Measurements from ENCODE around the gene MEIS2. TPM values are rescaled to one million over a fixed set of nuclear protein-coding genes. Genes with fewer than 3 reads are reported as not detected.
A peak's percentile ranks its signal among the peaks of the same experiment; 100 is the strongest.

The MEIS2 gene
- total and polyA plus RNA-seq, 2 experiments from 2014 or later, result 0.27 TPM; not detected in 1

DNA sequence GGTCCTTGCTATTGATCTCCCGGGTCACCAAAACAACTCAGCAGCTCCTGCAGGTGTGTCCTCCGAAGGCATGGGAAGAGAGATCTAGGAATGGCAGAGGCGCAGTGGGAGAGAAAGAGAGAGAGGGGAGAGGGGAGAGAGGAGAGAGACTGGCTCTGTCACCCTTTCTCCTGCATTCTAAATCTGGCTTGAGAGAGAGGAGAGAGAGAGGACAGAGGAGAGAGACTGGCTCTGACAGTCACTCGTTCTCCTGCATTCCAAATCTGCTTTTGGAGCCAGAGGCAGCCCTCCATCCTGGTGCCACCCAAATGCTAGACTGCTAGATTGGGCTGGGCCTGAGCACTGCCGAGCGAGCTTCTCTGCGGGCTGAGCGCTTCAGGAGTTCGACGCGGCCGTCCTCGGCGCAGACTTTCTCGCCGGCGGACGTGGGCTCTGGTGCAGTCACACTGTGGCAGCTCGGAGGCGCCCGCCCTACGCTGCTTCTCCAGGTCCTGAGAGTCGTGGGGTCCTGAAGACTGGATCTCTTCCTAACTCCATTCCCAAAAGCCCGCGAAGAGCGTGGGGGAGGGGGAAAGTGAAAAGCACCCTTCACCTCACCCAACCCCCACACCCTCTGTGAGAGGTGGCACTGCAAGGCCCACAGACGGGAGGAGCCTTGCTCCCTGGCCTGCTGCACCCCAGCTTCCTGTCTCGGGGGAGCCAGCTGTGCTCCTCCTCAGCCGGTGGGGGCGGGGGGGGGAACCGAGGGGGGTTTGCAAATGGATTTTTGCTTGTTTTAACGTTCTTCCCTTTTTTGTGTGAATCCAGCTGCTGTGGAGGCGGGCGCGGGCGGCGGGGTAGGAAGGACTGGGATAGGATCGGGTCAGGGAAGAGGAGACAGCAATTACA, 222.3 kb downstream of the MEIS2 start:
- Histone ChIP-seq H3K4me2 (peak overlapping the region; percentile 82), H3K27ac (ENCODE audit: low read depth) (no peak overlapping the region), H3K4me1 (ENCODE audit: insufficient read depth) (peaks cover 59% of the 10 kb centered on the region), H4K20me1 (replicated peaks; ENCODE audit: insufficient read depth) (peaks cover 11% of the 10 kb centered on the region; the same call in 1 of the 2 replicates), H3K4me3 (peak overlapping the region; percentile 62), H3K79me2 (replicated peaks; ENCODE audit: insufficient read depth) (no peaks in the 10 kb centered on the region), H3K9me2 (ENCODE audit: insufficient read depth) (no peaks in the 10 kb centered on the region), H3K27me3 (ENCODE audit: insufficient read depth) (peaks cover 85% of the 10 kb centered on the region), H3K36me3 (ENCODE audit: insufficient read depth) (no peaks in the 10 kb centered on the region), H3F3A (replicated peaks; ENCODE audit: low read depth) (peaks cover 34% of the 10 kb centered on the region; the same call in 1 of the 2 replicates), H2AFZ (peak overlapping the region; percentile 89)
- peak; percentile 57 for ATAC-seq
- peaks cover 60% of the 10 kb centered on the region for H3K27me3 Mint-ChIP-seq (ENCODE audit: insufficient read depth, low read depth, poor library complexity)
- H3K9me3 Mint-ChIP-seq, result no peaks in the 10 kb centered on the region
- peaks cover 50% of the 10 kb centered on the region for H3K4me1 Mint-ChIP-seq
- DNase-seq (ENCODE audit: low spot score), result peak; percentile 63
- H3K36me3 Mint-ChIP-seq (ENCODE audit: low read depth), result no peaks in the 10 kb centered on the region
- no peak overlapping the region for H3K27ac Mint-ChIP-seq
- TF ChIP-seq EZH2 (IDR thresholded peaks at IDR 0.05; ENCODE audit: low read depth, unreplicated experiment) (peak; percentile 74), ZNF114 (CRISPR knock-in tag; IDR thresholded peaks at IDR 0.05) (no peak)
- peak overlapping the region; percentile 75 for H3K4me3 Mint-ChIP-seq

DNA sequence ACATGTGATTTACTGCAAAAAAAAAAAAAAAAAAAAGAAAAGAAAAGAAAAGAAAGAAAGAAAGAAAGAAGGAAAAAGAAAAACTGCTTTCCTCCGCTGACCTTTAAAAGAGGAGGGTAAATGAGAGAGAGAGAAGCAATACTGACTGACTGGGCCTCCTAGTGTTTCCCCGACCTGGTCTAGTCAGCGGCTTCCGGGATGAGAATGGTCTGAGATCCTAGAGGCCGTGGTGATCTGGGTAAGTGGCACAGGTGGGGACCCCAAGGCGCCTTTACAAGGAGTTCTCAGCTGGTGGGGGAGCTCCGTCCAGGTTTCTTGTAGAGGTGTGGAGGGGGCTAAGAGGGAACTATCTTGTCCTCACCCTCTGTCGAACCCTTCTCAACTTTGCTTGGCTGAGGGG, 223.1 kb downstream of the MEIS2 start:
- Histone ChIP-seq H3K27ac (ENCODE audit: low read depth) (no peak overlapping the region), H2AFZ (peak overlapping the region; percentile 89; the same call in 1 of the 2 replicates), H3K79me2 (replicated peaks; ENCODE audit: insufficient read depth) (no peaks in the 10 kb centered on the region), H3K4me3 (peak overlapping the region; percentile 62), H3K9me2 (ENCODE audit: insufficient read depth) (no peaks in the 10 kb centered on the region), H3K27me3 (ENCODE audit: insufficient read depth) (peaks cover 77% of the 10 kb centered on the region), H4K20me1 (replicated peaks; ENCODE audit: insufficient read depth) (peaks cover 11% of the 10 kb centered on the region; the same call in 1 of the 2 replicates), H3F3A (replicated peaks; ENCODE audit: low read depth) (peaks cover 27% of the 10 kb centered on the region; the same call in 1 of the 2 replicates), H3K4me1 (ENCODE audit: insufficient read depth) (peaks cover 52% of the 10 kb centered on the region), H3K4me2 (peak overlapping the region; percentile 82), H3K36me3 (ENCODE audit: insufficient read depth) (no peaks in the 10 kb centered on the region)
- DNase-seq (ENCODE audit: low spot score), result peak; percentile 69
- Mint-ChIP-seq H3K4me3 (peak overlapping the region; percentile 75), H3K9me3 (no peaks in the 10 kb centered on the region), H3K4me1 (peaks cover 42% of the 10 kb centered on the region), H3K36me3 (ENCODE audit: low read depth) (no peaks in the 10 kb centered on the region), H3K27me3 (ENCODE audit: insufficient read depth, low read depth, poor library complexity) (peaks cover 53% of the 10 kb centered on the region), H3K27ac (no peak overlapping the region)
- TF ChIP-seq, protein P1, sequence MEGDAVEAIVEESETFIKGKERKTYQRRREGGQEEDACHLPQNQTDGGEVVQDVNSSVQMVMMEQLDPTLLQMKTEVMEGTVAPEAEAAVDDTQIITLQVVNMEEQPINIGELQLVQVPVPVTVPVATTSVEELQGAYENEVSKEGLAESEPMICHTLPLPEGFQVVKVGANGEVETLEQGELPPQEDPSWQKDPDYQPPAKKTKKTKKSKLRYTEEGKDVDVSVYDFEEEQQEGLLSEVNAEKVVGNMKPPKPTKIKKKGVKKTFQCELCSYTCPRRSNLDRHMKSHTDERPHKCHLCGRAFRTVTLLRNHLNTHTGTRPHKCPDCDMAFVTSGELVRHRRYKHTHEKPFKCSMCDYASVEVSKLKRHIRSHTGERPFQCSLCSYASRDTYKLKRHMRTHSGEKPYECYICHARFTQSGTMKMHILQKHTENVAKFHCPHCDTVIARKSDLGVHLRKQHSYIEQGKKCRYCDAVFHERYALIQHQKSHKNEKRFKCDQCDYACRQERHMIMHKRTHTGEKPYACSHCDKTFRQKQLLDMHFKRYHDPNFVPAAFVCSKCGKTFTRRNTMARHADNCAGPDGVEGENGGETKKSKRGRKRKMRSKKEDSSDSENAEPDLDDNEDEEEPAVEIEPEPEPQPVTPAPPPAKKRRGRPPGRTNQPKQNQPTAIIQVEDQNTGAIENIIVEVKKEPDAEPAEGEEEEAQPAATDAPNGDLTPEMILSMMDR (conservative IDR thresholded peaks at IDR 0.05; ENCODE audit: low read depth in 2 of 2), result peak in 1 of 2 experiments; percentile 13; a peak in 1 of 4 replicates
- no peak for TF ChIP-seq EZH2 (IDR thresholded peaks at IDR 0.05; ENCODE audit: low read depth, unreplicated experiment)
- TF ChIP-seq, protein P2, sequence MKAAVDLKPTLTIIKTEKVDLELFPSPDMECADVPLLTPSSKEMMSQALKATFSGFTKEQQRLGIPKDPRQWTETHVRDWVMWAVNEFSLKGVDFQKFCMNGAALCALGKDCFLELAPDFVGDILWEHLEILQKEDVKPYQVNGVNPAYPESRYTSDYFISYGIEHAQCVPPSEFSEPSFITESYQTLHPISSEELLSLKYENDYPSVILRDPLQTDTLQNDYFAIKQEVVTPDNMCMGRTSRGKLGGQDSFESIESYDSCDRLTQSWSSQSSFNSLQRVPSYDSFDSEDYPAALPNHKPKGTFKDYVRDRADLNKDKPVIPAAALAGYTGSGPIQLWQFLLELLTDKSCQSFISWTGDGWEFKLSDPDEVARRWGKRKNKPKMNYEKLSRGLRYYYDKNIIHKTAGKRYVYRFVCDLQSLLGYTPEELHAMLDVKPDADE (IDR thresholded peaks at IDR 0.05), result no peak
- TF ChIP-seq STAT1 (IDR thresholded peaks at IDR 0.05; ENCODE audit: unreplicated experiment), result no peak
- TF ChIP-seq, protein P3, sequence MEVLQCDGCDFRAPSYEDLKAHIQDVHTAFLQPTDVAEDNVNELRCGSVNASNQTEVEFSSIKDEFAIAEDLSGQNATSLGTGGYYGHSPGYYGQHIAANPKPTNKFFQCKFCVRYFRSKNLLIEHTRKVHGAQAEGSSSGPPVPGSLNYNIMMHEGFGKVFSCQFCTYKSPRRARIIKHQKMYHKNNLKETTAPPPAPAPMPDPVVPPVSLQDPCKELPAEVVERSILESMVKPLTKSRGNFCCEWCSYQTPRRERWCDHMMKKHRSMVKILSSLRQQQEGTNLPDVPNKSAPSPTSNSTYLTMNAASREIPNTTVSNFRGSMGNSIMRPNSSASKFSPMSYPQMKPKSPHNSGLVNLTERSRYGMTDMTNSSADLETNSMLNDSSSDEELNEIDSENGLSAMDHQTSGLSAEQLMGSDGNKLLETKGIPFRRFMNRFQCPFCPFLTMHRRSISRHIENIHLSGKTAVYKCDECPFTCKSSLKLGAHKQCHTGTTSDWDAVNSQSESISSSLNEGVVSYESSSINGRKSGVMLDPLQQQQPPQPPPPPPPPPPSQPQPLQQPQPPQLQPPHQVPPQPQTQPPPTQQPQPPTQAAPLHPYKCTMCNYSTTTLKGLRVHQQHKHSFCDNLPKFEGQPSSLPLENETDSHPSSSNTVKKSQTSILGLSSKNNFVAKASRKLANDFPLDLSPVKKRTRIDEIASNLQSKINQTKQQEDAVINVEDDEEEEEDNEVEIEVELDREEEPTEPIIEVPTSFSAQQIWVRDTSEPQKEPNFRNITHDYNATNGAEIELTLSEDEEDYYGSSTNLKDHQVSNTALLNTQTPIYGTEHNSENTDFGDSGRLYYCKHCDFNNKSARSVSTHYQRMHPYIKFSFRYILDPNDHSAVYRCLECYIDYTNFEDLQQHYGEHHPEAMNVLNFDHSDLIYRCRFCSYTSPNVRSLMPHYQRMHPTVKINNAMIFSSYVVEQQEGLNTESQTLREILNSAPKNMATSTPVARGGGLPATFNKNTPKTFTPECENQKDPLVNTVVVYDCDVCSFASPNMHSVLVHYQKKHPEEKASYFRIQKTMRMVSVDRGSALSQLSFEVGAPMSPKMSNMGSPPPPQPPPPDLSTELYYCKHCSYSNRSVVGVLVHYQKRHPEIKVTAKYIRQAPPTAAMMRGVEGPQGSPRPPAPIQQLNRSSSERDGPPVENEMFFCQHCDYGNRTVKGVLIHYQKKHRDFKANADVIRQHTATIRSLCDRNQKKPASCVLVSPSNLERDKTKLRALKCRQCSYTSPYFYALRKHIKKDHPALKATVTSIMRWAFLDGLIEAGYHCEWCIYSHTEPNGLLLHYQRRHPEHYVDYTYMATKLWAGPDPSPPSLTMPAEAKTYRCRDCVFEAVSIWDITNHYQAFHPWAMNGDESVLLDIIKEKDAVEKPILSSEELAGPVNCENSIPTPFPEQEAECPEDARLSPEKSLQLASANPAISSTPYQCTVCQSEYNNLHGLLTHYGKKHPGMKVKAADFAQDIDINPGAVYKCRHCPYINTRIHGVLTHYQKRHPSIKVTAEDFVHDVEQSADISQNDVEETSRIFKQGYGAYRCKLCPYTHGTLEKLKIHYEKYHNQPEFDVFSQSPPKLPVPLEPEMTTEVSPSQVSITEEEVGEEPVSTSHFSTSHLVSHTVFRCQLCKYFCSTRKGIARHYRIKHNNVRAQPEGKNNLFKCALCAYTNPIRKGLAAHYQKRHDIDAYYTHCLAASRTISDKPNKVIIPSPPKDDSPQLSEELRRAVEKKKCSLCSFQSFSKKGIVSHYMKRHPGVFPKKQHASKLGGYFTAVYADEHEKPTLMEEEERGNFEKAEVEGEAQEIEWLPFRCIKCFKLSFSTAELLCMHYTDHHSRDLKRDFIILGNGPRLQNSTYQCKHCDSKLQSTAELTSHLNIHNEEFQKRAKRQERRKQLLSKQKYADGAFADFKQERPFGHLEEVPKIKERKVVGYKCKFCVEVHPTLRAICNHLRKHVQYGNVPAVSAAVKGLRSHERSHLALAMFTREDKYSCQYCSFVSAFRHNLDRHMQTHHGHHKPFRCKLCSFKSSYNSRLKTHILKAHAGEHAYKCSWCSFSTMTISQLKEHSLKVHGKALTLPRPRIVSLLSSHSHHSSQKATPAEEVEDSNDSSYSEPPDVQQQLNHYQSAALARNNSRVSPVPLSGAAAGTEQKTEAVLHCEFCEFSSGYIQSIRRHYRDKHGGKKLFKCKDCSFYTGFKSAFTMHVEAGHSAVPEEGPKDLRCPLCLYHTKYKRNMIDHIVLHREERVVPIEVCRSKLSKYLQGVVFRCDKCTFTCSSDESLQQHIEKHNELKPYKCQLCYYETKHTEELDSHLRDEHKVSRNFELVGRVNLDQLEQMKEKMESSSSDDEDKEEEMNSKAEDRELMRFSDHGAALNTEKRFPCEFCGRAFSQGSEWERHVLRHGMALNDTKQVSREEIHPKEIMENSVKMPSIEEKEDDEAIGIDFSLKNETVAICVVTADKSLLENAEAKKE (CRISPR knock-in tag; IDR thresholded peaks at IDR 0.05), result no peak
- ATAC-seq, result peak; percentile 53
